OCI-LY1 (cell line): ENCODE measurements around the gene PDIA2.
"Not testable (repeated sequence)": the region's sequence is repeated elsewhere in the genome, so short reads cannot be mapped to it uniquely, and the experiment has no call there.

ENCODE experiments used
- H2AFZ ChIP-seq: fragments of 200-600 bp; sonication (generic), shearing (Covaris generic); 2 replicates; pipeline ENCODE4 v1.6.0; 2014; ENCODE audit warnings: antibody characterized with exemption, mild to moderate bottlenecking, low read length
- H3F3A ChIP-seq: fragments of 200-600 bp; sonication (generic), shearing (Covaris generic); 2 replicates; pipeline ENCODE4 v1.6.0; 2014; ENCODE audit warnings: mild to moderate bottlenecking, antibody characterized with exemption, low read length, moderate library complexity; ENCODE audit not compliant: insufficient read depth
- H3K27ac ChIP-seq: fragments of 200-600 bp; sonication (generic); 2 replicates; pipeline ENCODE4 v1.5.1; 2014; ENCODE audit warnings: low read length, mixed run types, mild to moderate bottlenecking, low read depth; ENCODE audit not compliant: poor library complexity, severe bottlenecking
- H3K27me3 ChIP-seq: fragments of 200-600 bp; sonication (generic); 2 replicates; pipeline ENCODE4 v1.6.0; 2014; ENCODE audit warnings: antibody characterized with exemption, mild to moderate bottlenecking, low read length, moderate library complexity; ENCODE audit not compliant: insufficient read depth
- H3K36me3 ChIP-seq: fragments of 200-600 bp; sonication (generic); 2 replicates; pipeline ENCODE4 v1.6.1; 2014; ENCODE audit warnings: mild to moderate bottlenecking, antibody characterized with exemption, low read length, moderate library complexity, mixed read lengths; ENCODE audit not compliant: insufficient read depth
- H3K4me1 ChIP-seq: fragments of 200-600 bp; sonication (generic); 2 replicates; pipeline ENCODE4 v1.5.1; 2014; ENCODE audit warnings: mild to moderate bottlenecking, low read length, moderate library complexity; ENCODE audit not compliant: insufficient read depth, severe bottlenecking
- H3K4me2 ChIP-seq: fragments of 200-600 bp; sonication (generic), shearing (Covaris generic); 2 replicates; pipeline ENCODE4 v1.6.1; 2014; ENCODE audit warnings: low read length
- H3K4me3 ChIP-seq: fragments of 200-600 bp; sonication (generic); 2 replicates; pipeline ENCODE4 v1.5.1; 2014; ENCODE audit warnings: low read length, low read depth, mild to moderate bottlenecking, mixed read lengths; ENCODE audit not compliant: poor library complexity, severe bottlenecking
- H3K79me2 ChIP-seq: fragments of 200-600 bp; shearing (Covaris generic); 2 replicates; pipeline ENCODE4 v1.6.1; 2016; ENCODE audit warnings: mixed run types, low read length, mixed read lengths; ENCODE audit not compliant: insufficient read depth
- H3K9ac ChIP-seq: fragments of 200-600 bp; sonication (generic), shearing (Covaris generic); 2 replicates; pipeline ENCODE4 v1.6.1; 2014; ENCODE audit warnings: mild to moderate bottlenecking, low read length, mixed read lengths
- H3K9me2 ChIP-seq: fragments of 200-600 bp; sonication (generic), shearing (Covaris generic); 2 replicates; pipeline ENCODE4 v1.6.1; 2014; ENCODE audit warnings: low read depth, mild to moderate bottlenecking, low read length, mixed read lengths
- H3K9me3 ChIP-seq: fragments of 200-600 bp; shearing (Covaris generic); 2 replicates; pipeline ENCODE4 v1.6.1; 2014; ENCODE audit warnings: low read length, mixed read lengths
- H4K20me1 ChIP-seq: fragments of 200-600 bp; sonication (generic), shearing (Covaris generic); 2 replicates; pipeline ENCODE4 v1.6.0; 2016; ENCODE audit warnings: mild to moderate bottlenecking, low read length; ENCODE audit not compliant: insufficient read depth
- EZH2 ChIP-seq: fragments of 200-600 bp; sonication (generic), shearing (Covaris generic); IDR thresholded peaks from 2 replicates; pipeline ENCODE4 v1.8.0; 2017; ENCODE audit warnings: borderline replicate concordance, mixed run types, mild to moderate bottlenecking, antibody characterized with exemption, low read length, moderate library complexity, mixed read lengths
- TF ChIP-seq, protein P1 (sequence below): fragments of 200-600 bp; sonication (generic), shearing (Covaris generic); IDR thresholded peaks from 2 replicates; pipeline ENCODE4 v1.5.1; 2017; ENCODE audit warnings: mild to moderate bottlenecking, antibody characterized with exemption, low read length, moderate library complexity, mixed read lengths

Gene PDIA2

DNA sequence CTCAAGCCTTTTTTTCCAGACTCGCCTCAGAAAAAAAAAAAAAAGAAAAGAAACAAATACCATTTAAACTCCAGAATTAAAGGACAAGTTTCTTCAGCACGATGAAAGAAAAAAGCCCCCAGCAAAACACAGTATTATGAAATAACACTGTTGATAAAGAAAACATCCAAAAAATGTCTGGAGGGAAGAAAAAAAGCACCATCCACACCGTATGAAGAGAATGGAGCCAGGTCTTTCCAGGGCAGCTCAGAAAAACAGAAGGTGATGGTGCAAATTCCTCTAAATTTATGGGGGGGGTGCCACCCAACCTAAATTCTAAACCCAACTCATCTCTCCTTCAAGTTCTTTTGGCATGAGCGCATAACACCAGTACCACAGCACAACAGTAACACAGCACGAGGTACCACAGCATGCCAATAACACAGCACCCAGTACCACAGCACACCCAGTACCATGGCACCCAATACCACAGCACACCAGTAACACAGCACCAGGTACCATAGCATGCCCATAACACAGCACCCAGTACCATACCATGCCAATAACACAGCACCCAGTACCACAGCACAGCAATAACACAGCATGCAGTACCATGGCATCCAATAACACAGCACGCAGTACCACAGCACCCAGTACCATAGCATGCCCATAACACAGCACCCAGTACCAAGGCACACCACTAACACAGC lies 50.6 kb downstream of the PDIA2 start:
- Histone ChIP-seq H3K4me1 (peaks cover 25% of the 10 kb centered on the region), H3K27me3 (no peaks in the 10 kb centered on the region), H3K4me2 (no peak overlapping the region), H3F3A (no peaks in the 10 kb centered on the region), H3K79me2 (peaks cover 37% of the 10 kb centered on the region), H2AFZ (no peak overlapping the region), H4K20me1 (no peaks in the 10 kb centered on the region), H3K9me2 (no peaks in the 10 kb centered on the region), H3K36me3 (peaks cover 9% of the 10 kb centered on the region), H3K9me3 (0 out of 2 replicates have a peak, but pooled peaks cover 3% of the 10 kb centered on the region), H3K4me3 (no peak overlapping the region), H3K9ac (no peak overlapping the region), H3K27ac (no peak overlapping the region)
- no peak for TF ChIP-seq EZH2
- TF ChIP-seq, protein P1, sequence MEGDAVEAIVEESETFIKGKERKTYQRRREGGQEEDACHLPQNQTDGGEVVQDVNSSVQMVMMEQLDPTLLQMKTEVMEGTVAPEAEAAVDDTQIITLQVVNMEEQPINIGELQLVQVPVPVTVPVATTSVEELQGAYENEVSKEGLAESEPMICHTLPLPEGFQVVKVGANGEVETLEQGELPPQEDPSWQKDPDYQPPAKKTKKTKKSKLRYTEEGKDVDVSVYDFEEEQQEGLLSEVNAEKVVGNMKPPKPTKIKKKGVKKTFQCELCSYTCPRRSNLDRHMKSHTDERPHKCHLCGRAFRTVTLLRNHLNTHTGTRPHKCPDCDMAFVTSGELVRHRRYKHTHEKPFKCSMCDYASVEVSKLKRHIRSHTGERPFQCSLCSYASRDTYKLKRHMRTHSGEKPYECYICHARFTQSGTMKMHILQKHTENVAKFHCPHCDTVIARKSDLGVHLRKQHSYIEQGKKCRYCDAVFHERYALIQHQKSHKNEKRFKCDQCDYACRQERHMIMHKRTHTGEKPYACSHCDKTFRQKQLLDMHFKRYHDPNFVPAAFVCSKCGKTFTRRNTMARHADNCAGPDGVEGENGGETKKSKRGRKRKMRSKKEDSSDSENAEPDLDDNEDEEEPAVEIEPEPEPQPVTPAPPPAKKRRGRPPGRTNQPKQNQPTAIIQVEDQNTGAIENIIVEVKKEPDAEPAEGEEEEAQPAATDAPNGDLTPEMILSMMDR: no peak

DNA sequence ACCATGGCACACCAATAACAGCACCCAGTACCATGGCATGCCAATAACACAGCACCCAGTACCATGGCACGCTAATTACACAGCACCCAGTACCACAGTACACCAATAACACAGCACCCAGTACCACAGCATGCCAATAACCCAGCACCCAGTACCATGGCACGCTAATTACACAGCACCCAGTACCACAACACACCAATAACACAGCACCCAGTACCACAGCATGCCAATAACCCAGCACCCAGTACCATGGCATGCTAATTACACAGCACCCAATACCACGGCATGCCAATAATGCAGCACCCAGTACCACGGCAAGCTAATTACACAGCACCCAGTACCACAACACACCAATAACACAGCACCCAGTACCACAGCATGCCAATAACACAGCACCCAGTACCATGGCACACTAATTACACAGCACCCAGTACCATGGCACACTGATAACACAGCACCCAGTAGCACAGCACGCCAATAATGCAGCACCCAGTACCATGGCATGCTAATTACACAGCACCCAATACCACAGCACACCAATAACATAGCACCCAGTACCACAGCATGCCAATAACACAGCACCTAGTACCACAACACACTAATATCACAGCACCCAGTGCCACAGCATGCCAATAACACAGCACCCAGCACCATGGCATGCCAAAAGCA lies 51.3 kb downstream of the PDIA2 start:
- not testable (repeated sequence) for H3K27me3 ChIP-seq, H3F3A ChIP-seq, H3K36me3 ChIP-seq, H3K9me3 ChIP-seq, H3K9me2 ChIP-seq, H3K9ac ChIP-seq, H2AFZ ChIP-seq, H4K20me1 ChIP-seq, H3K4me2 ChIP-seq, H3K4me3 ChIP-seq, H3K27ac ChIP-seq
- H3K4me1 ChIP-seq: peaks cover 26% of the 10 kb centered on the region
- H3K79me2 ChIP-seq: peaks cover 41% of the 10 kb centered on the region

DNA sequence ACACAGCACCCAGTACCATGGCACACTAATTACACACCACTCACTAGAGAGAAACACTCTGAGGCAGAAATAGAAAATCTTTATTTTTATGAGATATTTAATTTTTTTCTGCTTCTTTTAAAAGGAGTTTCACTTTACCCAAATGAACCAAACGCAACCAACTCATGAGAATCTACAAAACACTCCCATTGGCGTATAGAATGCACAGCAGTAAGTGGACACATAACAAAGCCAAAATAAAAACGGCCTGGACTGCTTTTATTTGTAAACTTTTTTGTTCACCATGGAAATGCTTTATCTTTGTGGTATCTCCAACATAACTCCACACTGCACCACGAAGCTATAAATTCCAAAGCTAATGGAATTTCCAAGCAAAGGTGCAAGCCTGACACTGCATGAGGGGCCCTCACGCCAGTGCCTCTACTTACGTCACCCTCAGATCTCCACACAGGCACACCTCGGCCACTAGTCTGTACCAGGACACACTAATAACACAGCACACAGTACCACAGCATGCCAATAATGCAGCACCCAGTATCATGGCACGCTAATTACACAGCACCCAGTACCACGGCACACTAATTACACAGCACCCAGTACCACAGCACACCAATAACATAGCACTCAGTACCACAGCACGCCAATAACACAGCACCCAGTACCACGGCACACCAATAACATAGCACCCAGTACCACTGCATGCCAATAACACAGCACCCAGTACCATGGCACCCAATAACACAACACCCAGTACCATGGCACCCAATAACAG lies 52.1 kb downstream of the PDIA2 start:
- not testable (repeated sequence) for H3K27me3 ChIP-seq, H3K36me3 ChIP-seq, H3F3A ChIP-seq, H3K4me2 ChIP-seq, H2AFZ ChIP-seq, H3K9me3 ChIP-seq, H3K9me2 ChIP-seq, H3K9ac ChIP-seq, H4K20me1 ChIP-seq, H3K27ac ChIP-seq, H3K4me3 ChIP-seq
- Histone ChIP-seq H3K79me2 (peaks cover 46% of the 10 kb centered on the region), H3K4me1 (peaks cover 33% of the 10 kb centered on the region)

DNA sequence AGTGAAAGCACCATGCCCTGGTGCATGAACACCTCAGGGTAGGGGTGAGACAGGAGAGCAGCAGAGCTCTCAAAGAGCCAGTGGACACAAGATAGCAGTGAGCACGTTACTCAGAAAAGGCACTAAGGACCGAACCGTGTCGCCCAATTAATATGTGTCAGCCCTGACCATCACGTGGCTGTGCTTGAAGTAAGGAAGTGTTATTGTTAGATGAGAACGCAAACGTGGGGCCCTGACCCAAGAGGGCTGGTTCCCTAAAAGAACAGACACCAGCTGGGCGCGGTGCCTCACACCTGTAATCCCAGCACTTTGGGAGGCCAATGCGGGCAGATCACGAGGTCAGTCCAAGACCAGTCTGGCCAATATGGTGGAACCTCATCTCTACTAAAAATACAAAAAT lies 53.3 kb downstream of the PDIA2 start:
- Histone ChIP-seq H3K4me2 (peak overlapping the region; percentile 24; the same call in 1 of the 2 replicates), H3K79me2 (peaks cover 49% of the 10 kb centered on the region), H3K9ac (peak overlapping the region; percentile 2; the same call in 1 of the 2 replicates), H3K27ac (peak overlapping the region; percentile 2), H3F3A (no peaks in the 10 kb centered on the region), H3K4me3 (no peak overlapping the region), H2AFZ (no peak overlapping the region), H3K9me3 (0 out of 2 replicates have a peak, but pooled peaks cover 3% of the 10 kb centered on the region), H3K27me3 (no peaks in the 10 kb centered on the region), H3K9me2 (no peaks in the 10 kb centered on the region), H3K36me3 (peaks cover 4% of the 10 kb centered on the region; the same call in 1 of the 2 replicates), H3K4me1 (peaks cover 36% of the 10 kb centered on the region), H4K20me1 (no peaks in the 10 kb centered on the region)
- TF ChIP-seq, protein P1: no peak
- no peak for TF ChIP-seq EZH2
